ENCODE results near the gene LRP2BP. TPM values are rescaled to one million over a fixed set of nuclear protein-coding genes. Genes with fewer than 3 reads are reported as not detected.

The LRP2BP gene
- total RNA-seq, 1 donor from 2014 or later = 0.53 TPM

DNA sequence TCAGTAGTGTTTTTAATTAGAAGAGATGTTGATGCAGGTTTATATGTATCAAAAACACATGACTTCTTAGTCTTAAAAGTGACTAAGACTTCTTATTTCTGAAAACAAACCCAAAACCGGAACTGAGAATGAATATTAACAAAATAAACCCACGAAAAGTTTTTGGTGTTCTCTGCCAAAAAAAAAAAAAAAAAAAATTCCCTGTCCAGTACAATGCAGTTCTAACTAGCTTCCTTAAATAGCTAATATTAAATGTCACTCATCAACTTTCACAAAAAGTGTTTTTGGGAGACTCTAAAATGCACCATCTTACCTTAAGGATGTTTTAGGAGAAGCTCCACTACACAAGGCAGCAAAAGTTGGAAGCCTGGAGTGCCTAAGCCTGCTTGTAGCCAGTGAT lies 2.9 kb upstream of the LRP2BP start:
- no peak for DNase-seq (ENCODE audit: low read depth)
- TF ChIP-seq CTCF (IDR thresholded peaks at IDR 0.05; ENCODE audit: insufficient read depth, low read length, severe bottlenecking) = no peak
- Histone ChIP-seq H3K27me3 (ENCODE audit: control insufficient read depth, insufficient read depth, low read length) (no peaks in the 10 kb centered on the region), H3K4me3 (ENCODE audit: low read depth, low read length) (no peak overlapping the region), H3K36me3 (ENCODE audit: control insufficient read depth, insufficient read depth, low read length) (peaks cover 2% of the 10 kb centered on the region)
- no peak for FAIRE-seq

GRCh38 chr4:185396724-185397385 lies 1.1 kb upstream of the LRP2BP start, which contains the start of gene ANKRD37:
Gene ANKRD37 (plus strand): TSS chr4:185396841. CDS start chr4:185396924, 83 bp downstream.
- Histone ChIP-seq H3K27me3 (ENCODE audit: control insufficient read depth, insufficient read depth, low read length) (no peaks in the 10 kb centered on the region), H3K36me3 (ENCODE audit: control insufficient read depth, insufficient read depth, low read length) (no peaks in the 10 kb centered on the region), H3K4me3 (ENCODE audit: low read depth, low read length) (peak within 1 kb of the TSS; percentile 79)
- FAIRE-seq (no peak), DNase-seq (ENCODE audit: low read depth) (peak; percentile 65)
- TF ChIP-seq CTCF (IDR thresholded peaks at IDR 0.05; ENCODE audit: insufficient read depth, low read length, severe bottlenecking) = no peak

GRCh38 chr4:185395956-185396723 lies 416 bp upstream of the LRP2BP start:
- no peaks in the 10 kb centered on the region for H3K36me3 ChIP-seq (ENCODE audit: control insufficient read depth, insufficient read depth, low read length)
- H3K27me3 ChIP-seq (ENCODE audit: control insufficient read depth, insufficient read depth, low read length) = no peaks in the 10 kb centered on the region
- FAIRE-seq (no peak), DNase-seq (ENCODE audit: low read depth) (peak; percentile 95)
- TF ChIP-seq CTCF (IDR thresholded peaks at IDR 0.05; ENCODE audit: insufficient read depth, low read length, severe bottlenecking) = no peak
- peak overlapping the region; percentile 79 for H3K4me3 ChIP-seq (ENCODE audit: low read depth, low read length)

DNA sequence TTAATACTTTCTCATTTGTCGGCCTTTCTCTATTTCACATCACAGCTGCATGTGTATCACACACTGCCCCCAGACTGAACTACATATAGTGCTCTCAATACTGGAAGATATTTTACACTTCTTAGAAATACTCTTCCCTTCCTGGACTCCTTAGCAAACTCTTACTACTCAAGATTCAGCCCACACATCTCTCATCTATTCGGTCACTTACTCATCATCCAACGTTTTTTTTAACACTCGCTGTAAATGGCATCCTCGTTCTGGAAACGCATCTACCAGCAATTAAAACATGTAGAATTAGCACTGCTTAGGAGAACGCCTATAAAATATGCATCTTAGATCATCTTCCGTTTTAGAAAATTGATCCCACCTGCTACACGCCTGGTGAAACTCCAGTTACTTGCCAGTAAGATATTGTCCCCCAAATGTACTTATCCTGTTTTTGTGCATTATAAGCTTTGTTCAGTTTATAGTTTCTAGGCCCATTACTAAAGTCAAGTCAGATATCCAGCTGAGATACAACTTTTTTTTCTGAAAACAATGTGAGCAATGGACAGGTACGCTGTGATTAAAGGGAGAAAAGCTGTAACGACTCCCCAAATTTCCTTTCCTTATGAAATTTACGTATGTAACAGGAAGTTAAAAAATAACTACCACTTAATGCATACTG lies 1.0 kb downstream of the LRP2BP start:
- peak; percentile 38 for DNase-seq (ENCODE audit: low read depth)

DNA sequence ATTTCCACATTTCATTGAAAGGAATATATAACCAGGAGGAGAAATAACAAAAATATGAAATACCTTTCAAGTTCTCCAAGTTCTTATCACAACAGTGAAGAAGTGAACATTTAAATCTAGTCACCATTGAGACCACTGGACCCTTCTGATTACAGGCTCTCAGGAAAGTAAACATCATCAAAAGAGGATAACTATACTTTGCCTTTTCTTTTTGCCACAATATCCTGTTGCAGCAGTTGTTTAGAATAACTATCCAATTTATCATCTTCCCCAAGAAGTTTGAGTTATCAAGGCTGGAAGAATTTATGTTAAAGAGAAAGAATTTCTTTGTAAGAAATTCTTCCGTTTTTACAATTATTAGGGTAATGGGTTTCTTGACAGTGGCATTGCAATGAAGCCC lies 3.6 kb downstream of the LRP2BP start:
- DNase-seq (ENCODE audit: low read depth) = no peak
- no peak for TF ChIP-seq CTCF (IDR thresholded peaks at IDR 0.05; ENCODE audit: insufficient read depth, low read length, severe bottlenecking)
- Histone ChIP-seq H3K27me3 (ENCODE audit: control insufficient read depth, insufficient read depth, low read length) (no peaks in the 10 kb centered on the region), H3K4me3 (ENCODE audit: low read depth, low read length) (no peak overlapping the region), H3K36me3 (ENCODE audit: control insufficient read depth, insufficient read depth, low read length) (no peaks in the 10 kb centered on the region)
- FAIRE-seq = no peak

More for the DNA sequence above, 1.0 kb downstream of the LRP2BP start:
- Histone ChIP-seq H3K27me3 (ENCODE audit: control insufficient read depth, insufficient read depth, low read length) (no peaks in the 10 kb centered on the region), H3K36me3 (ENCODE audit: control insufficient read depth, insufficient read depth, low read length) (no peaks in the 10 kb centered on the region), H3K4me3 (ENCODE audit: low read depth, low read length) (peak overlapping the region; percentile 79)
- TF ChIP-seq CTCF (IDR thresholded peaks at IDR 0.05; ENCODE audit: insufficient read depth, low read length, severe bottlenecking) = no peak
- no peak for FAIRE-seq

All from bronchial epithelial cell (primary cell).